ENCODE results near the gene CALCB.

Gene CALCB

GRCh38 chr11:15074206-15075161 lies 1.1 kb downstream of the CALCB start:
- DNase-seq: peak; percentile 93

- no peak for DNase-seq
Measured at GRCh38 chr11:15075162-15075526, 1.8 kb downstream of the CALCB start.

- DNase-seq: no peak
Measured at GRCh38 chr11:15091175-15091574, 17.8 kb downstream of the CALCB start.

- no peak for DNase-seq
Measured at GRCh38 chr11:15091625-15092024, 18.2 kb downstream of the CALCB start.

- no peak for DNase-seq
Measured at GRCh38 chr11:15093432-15093831, 20.0 kb downstream of the CALCB start.

GRCh38 chr11:15095736-15096228 lies 22.4 kb downstream of the CALCB start:
- no peak for DNase-seq

- no peak for DNase-seq
Measured at GRCh38 chr11:15097411-15097810, 24.0 kb downstream of the CALCB start.

GRCh38 chr11:15099267-15099666 lies 25.9 kb downstream of the CALCB start:
- no peak for DNase-seq

GRCh38 chr11:15101072-15101709 lies 27.8 kb downstream of the CALCB start:
- DNase-seq: peak; percentile 78

- DNase-seq: no peak
Measured at GRCh38 chr11:15104166-15104565, 30.8 kb downstream of the CALCB start.

- DNase-seq: no peak
Measured at GRCh38 chr11:15106201-15106965, 33.0 kb downstream of the CALCB start.

GRCh38 chr11:15107730-15108515 lies 34.5 kb downstream of the CALCB start:
- no peak for DNase-seq

- no peak for DNase-seq
Measured at GRCh38 chr11:15108592-15109130, 35.3 kb downstream of the CALCB start.

GRCh38 chr11:15109602-15110001 lies 36.2 kb downstream of the CALCB start:
- no peak for DNase-seq

GRCh38 chr11:15111215-15111614 lies 37.8 kb downstream of the CALCB start:
- no peak for DNase-seq

GRCh38 chr11:15112131-15112541 lies 38.7 kb downstream of the CALCB start:
- no peak for DNase-seq

- DNase-seq: no peak
Measured at GRCh38 chr11:15113381-15113780, 40.0 kb downstream of the CALCB start.

- DNase-seq: no peak
Measured at GRCh38 chr11:15114501-15115475, 41.4 kb downstream of the CALCB start, which contains the start of gene INSC. INSC (plus strand) TSS chr11:15114923; CDS start chr11:15149175, 34,252 bp downstream.

GRCh38 chr11:15115686-15116085 lies 42.3 kb downstream of the CALCB start:
- DNase-seq: no peak

- no peak for DNase-seq
Measured at GRCh38 chr11:15117751-15118150, 44.4 kb downstream of the CALCB start.

GRCh38 chr11:15118431-15118830 lies 45.0 kb downstream of the CALCB start:
- no peak for DNase-seq
